Lung (tissue), 12 donors: ENCODE results near the gene FBXL13. TPM values are rescaled to one million over a fixed set of nuclear protein-coding genes. Genes with fewer than 3 reads are reported as not detected.

Experiments
- ATAC-seq: fragments of 200-7000 bp; cut with Tn5 transposase; one replicate; pipeline ENCODE4 v1.9.1; 2020; ENCODE audit warnings: moderate number of reproducible peaks; ENCODE audit not compliant: insufficient read depth, low FRiP score
- DNase-seq, 3 donors: peaks; one replicate each; pipeline ENCODE4 v3.0.0-alpha.2; 2013 to 2017
- H3K27ac ChIP-seq, 2 donors: one replicate each; pipeline ENCODE4 v1.5.1; 2013; ENCODE audit warnings: mild to moderate bottlenecking in 2 of 2, moderate library complexity in 2 of 2, control low read depth in 1 of 2, inconsistent platforms in 1 of 2, low read depth in 1 of 2, low read length in 1 of 2
- H3K27me3 ChIP-seq, 3 donors: one replicate each; pipeline ENCODE4 v1.5.1; 2013; ENCODE audit warnings: low read length in 2 of 3; ENCODE audit not compliant: control insufficient read depth in 3 of 3, insufficient read depth in 3 of 3
- H3K36me3 ChIP-seq, 4 donors: one replicate each; pipeline ENCODE4 v1.5.1; 2013; ENCODE audit warnings: low read length in 4 of 4, mild to moderate bottlenecking in 1 of 4, moderate library complexity in 1 of 4; ENCODE audit not compliant: control insufficient read depth in 4 of 4, insufficient read depth in 4 of 4
- H3K4me1 ChIP-seq, 5 donors: one replicate each; pipeline ENCODE4 v1.5.1; 2013; ENCODE audit warnings: low read length in 5 of 5, mild to moderate bottlenecking in 2 of 5, moderate library complexity in 1 of 5; ENCODE audit not compliant: control insufficient read depth in 5 of 5, insufficient read depth in 5 of 5
- H3K4me3 ChIP-seq: one replicate; pipeline ENCODE4 v1.5.1; 2013; ENCODE audit warnings: mild to moderate bottlenecking, control low read depth, moderate library complexity
- H3K9ac ChIP-seq, 2 donors: one replicate each; pipeline ENCODE4 v1.5.1; 2013; ENCODE audit warnings: low read length in 2 of 2, control low read depth in 1 of 2; ENCODE audit not compliant: insufficient read depth in 1 of 2
- H3K9me3 ChIP-seq, 4 donors: one replicate each; pipeline ENCODE4 v1.5.1; 2013; ENCODE audit warnings: low read length in 3 of 4, mild to moderate bottlenecking in 1 of 4, moderate library complexity in 1 of 4; ENCODE audit not compliant: control insufficient read depth in 4 of 4, insufficient read depth in 3 of 4
- WGBS, 2 donors: extraction: QIAGEN DNeasy Blood & Tissue Kit; methylation state at CpG; one replicate each; pipeline ENCODE4 v1.1.7; 2013; 5-methylcytosine and 5-hydroxymethylcytosine counted together
- polyA plus RNA-seq, 2 donors: library from polyadenylated mRNA; stranded (reverse); fragments of 200-250 nt; gene quantifications; one replicate each; pipeline ENCODE4 v1.2.1, GENCODE V29; 2013
- total RNA-seq, 2 donors: library from RNA; depleted of rRNA in 1 of 2; stranded (reverse); fragments of >200 nt in 1 of 2; gene quantifications; one replicate each; pipeline ENCODE4 v1.2.1, GENCODE V29; 2014 to 2021
- TF ChIP-seq, protein P1 (sequence below): IDR thresholded peaks from 2 replicates; pipeline ENCODE4 v1.5.1; 2012; ENCODE audit warnings: mild to moderate bottlenecking; ENCODE audit errors: control extremely low read depth, extremely low read depth
- donor health status: control.
- donor health status: control.
- donor health status: Bipolar disorder and iron deficiency.
- donor health status: healthy.
- donor health status: DM: yes; HTN: yes; CAD: no.

The FBXL13 gene
- total and polyA plus RNA-seq, 4 donors = 0.61 to 12.3 (median 3.7) TPM

GRCh38 chr7:102834999-102835398 lies 239.6 kb downstream of the FBXL13 start:
- H3K4me3 ChIP-seq = no peak overlapping the region
- H3K27me3 ChIP-seq = no peaks in the 10 kb centered on the region
- peaks cover 2 to 6% (median 4%) of the 10 kb centered on the region in 4 donors for H3K36me3 ChIP-seq
- TF ChIP-seq, protein P1, sequence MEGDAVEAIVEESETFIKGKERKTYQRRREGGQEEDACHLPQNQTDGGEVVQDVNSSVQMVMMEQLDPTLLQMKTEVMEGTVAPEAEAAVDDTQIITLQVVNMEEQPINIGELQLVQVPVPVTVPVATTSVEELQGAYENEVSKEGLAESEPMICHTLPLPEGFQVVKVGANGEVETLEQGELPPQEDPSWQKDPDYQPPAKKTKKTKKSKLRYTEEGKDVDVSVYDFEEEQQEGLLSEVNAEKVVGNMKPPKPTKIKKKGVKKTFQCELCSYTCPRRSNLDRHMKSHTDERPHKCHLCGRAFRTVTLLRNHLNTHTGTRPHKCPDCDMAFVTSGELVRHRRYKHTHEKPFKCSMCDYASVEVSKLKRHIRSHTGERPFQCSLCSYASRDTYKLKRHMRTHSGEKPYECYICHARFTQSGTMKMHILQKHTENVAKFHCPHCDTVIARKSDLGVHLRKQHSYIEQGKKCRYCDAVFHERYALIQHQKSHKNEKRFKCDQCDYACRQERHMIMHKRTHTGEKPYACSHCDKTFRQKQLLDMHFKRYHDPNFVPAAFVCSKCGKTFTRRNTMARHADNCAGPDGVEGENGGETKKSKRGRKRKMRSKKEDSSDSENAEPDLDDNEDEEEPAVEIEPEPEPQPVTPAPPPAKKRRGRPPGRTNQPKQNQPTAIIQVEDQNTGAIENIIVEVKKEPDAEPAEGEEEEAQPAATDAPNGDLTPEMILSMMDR = no peak
- ATAC-seq = no peak
- H3K9me3 ChIP-seq = no peaks in the 10 kb centered on the region
- WGBS, 2 donors = 73 to 85% methylated on average over 1 of the region's 1 CpG
- DNase-seq = no peak
- no peak overlapping the region for H3K9ac ChIP-seq
- no peak overlapping the region for H3K27ac ChIP-seq
- H3K4me1 ChIP-seq = peaks cover 0 to 30% (median 0%) of the 10 kb centered on the region in 5 donors

DNA sequence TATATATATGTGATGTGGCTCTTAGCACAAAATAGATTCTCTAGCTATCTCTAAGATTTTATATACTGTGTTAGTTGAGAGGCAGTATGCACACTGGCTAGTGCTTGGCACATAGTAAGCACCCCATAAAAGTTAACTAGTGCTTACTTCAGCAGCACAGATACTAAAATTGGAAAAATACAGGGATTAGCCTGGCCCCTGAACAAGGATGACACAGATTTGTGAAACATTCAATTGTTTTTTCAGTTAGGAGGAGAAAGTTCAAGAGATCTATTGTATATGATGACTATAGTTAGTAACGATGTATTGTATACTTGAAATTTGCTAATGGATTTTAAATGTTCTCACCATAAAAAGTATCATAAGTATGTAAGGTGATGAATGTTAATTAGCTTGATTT lies 240.1 kb downstream of the FBXL13 start:
- Histone ChIP-seq H3K9me3 (no peaks in the 10 kb centered on the region), H3K4me3 (no peak overlapping the region), H3K9ac (no peak overlapping the region), H3K27me3 (no peaks in the 10 kb centered on the region), H3K27ac (no peak overlapping the region), H3K4me1 (peaks cover 0 to 30% (median 0%) of the 10 kb centered on the region in 5 donors), H3K36me3 (peaks cover 3 to 6% (median 4%) of the 10 kb centered on the region in 4 donors)
- no peak for DNase-seq
- 92 to 94% methylated on average over 1 of the region's 1 CpG for WGBS, 2 donors
- TF ChIP-seq, protein P1 = no peak
- no peak for ATAC-seq

- H3K9ac ChIP-seq = no peak overlapping the region
- peaks cover 4 to 7% (median 7%) of the 10 kb centered on the region in 4 donors for H3K36me3 ChIP-seq
- peaks cover 0 to 30% (median 0%) of the 10 kb centered on the region in 5 donors for H3K4me1 ChIP-seq
- H3K9me3 ChIP-seq = no peaks in the 10 kb centered on the region
- ATAC-seq (no peak), DNase-seq (no peak)
- 89 to 94% methylated on average over 5 of the region's 5 CpGs for WGBS, 2 donors
- TF ChIP-seq, protein P1 = no peak
- no peaks in the 10 kb centered on the region for H3K27me3 ChIP-seq
- H3K27ac ChIP-seq = no peak overlapping the region
- no peak overlapping the region for H3K4me3 ChIP-seq
Observed at GRCh38 chr7:102833343-102833742, 241.3 kb downstream of the FBXL13 start.

DNA sequence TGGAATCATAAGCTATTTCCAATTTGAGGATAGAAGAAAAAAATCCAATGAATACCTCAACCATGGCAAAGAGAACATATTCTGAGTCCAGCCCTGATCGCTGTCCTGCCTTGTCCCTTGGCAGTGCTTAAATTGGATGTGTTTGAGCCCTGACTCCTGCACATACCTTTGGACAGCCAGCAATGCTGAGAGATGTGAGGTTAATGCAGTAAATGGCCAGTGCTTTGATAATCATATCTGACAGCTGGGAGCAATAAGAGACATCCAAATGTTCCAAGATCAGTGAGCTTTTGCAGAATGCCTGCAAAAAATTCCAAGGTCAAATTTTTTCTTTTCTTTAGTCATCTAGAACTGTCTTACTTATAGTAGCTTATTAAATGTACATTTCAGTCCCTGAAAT lies 241.9 kb downstream of the FBXL13 start:
- Histone ChIP-seq H3K4me1 (peaks cover 0 to 25% (median 0%) of the 10 kb centered on the region in 5 donors), H3K9me3 (no peaks in the 10 kb centered on the region), H3K4me3 (no peak overlapping the region), H3K9ac (no peak overlapping the region), H3K36me3 (peaks cover 4 to 7% (median 5%) of the 10 kb centered on the region in 4 donors), H3K27ac (no peak overlapping the region), H3K27me3 (no peaks in the 10 kb centered on the region)
- ATAC-seq (no peak), DNase-seq (peak in 1 of 3 donors; percentile 26)
- 79 to 91% methylated on average over 1 of the region's 1 CpG for WGBS, 2 donors
- TF ChIP-seq, protein P1 = no peak
